HCT116 (cell line): ENCODE results near the gene EPGN. TPM values are rescaled to one million over a fixed set of nuclear protein-coding genes. Genes with fewer than 3 reads are reported as not detected.

Experiments
- ATAC-seq: fragments of 200-7000 bp; cut with Tn5 transposase; 2 replicates; pipeline ENCODE4 v1.9.1; 2020; ENCODE audit warnings: mild to moderate bottlenecking, moderate library complexity
- BruUV-seq: library from RNA; stranded (reverse); fragments of 400-500 nt; replicated peaks from 2 replicates; lab custom pipeline; 2021; lab: Mats Ljungman, UMichigan
- CTCF ChIA-PET: fragments of 300-600 bp; sonication (Branson Sonifier 250); formaldehyde crosslinking; loops from one replicate; lab custom pipeline; 2021; ENCODE audit warnings: antibody characterized with exemption; lab: Charles Lee
- POLR2A ChIA-PET: fragments of 300-600, 350-600 bp; sonication (Branson Sonifier 250); formaldehyde crosslinking; loops from one replicate; lab custom pipeline; 2021; ENCODE audit warnings: antibody characterized with exemption; lab: Charles Lee
- RAD21 ChIA-PET, 2 experiments: fragments of 300-600 bp; sonication (Branson Sonifier 250); formaldehyde crosslinking; loops; one replicate each; lab custom pipeline; 2023; ENCODE audit warnings: low total read pairs in 2 of 2; ENCODE audit not compliant: uncharacterized antibody in 2 of 2, unreplicated experiment in 2 of 2, low non-redundant PET in 1 of 2; lab: Charles Lee
- DNase-seq: peaks from one replicate; pipeline ENCODE4 v3.0.0-alpha.2; 2010; ENCODE audit warnings: low read depth, low spot score
- H2AFZ ChIP-seq: fragments of 200-600 bp; shearing (Covaris generic), sonication (generic); 2 replicates; pipeline ENCODE4 v1.6.1; 2017; ENCODE audit warnings: low read depth, mixed run types, mixed read lengths, antibody characterized with exemption, low read length; ENCODE audit not compliant: poor library complexity, severe bottlenecking
- H3K27ac ChIP-seq: 2 replicates; pipeline ENCODE4 v1.5.1; 2012; ENCODE audit warnings: low read depth, low read length
- H3K27me3 ChIP-seq: fragments of 200-600 bp; sonication (generic); 2 replicates; pipeline ENCODE4 v1.6.1; 2016; ENCODE audit warnings: mixed run types, low read length, mixed read lengths; ENCODE audit not compliant: insufficient read depth
- H3K36me3 ChIP-seq, 2 experiments: fragments of 200-500 bp in 1 of 2; fragments of 200-600 bp in 1 of 2; sonication (Bioruptor generic) in 1 of 2; sonication (generic) in 1 of 2; 2 replicates each; pipeline versions ENCODE4 v1.5.1 to v1.6.1; 2014 to 2016; ENCODE audit warnings: low read length in 2 of 2, inconsistent platforms in 1 of 2, mixed read lengths in 1 of 2, mixed run types in 1 of 2; ENCODE audit not compliant: insufficient read depth in 2 of 2, control insufficient read depth in 1 of 2
- H3K4me1 ChIP-seq, 2 experiments: fragments of 200-600 bp in 1 of 2; sonication (generic) in 1 of 2; 2 replicates each; pipeline versions ENCODE4 v1.5.1 to v1.6.1; 2012 to 2017; ENCODE audit warnings: low read length in 2 of 2, inconsistent platforms in 1 of 2, mild to moderate bottlenecking in 1 of 2, mixed read lengths in 1 of 2, mixed run types in 1 of 2, moderate library complexity in 1 of 2; ENCODE audit not compliant: insufficient read depth in 2 of 2, control insufficient read depth in 1 of 2
- H3K4me2 ChIP-seq: fragments of 200-600 bp; sonication (generic); 2 replicates; pipeline ENCODE4 v1.6.1; 2017; ENCODE audit warnings: mixed run types, low read length, mixed read lengths
- H3K4me3 ChIP-seq, 2 experiments: fragments of 200-600 bp in 1 of 2; sonication (generic) in 1 of 2; replicated peaks in 1 of 2; 2 replicates each; pipeline ENCODE4 v1.5.1; 2011 to 2016; ENCODE audit warnings: low read length in 2 of 2, control low read depth in 1 of 2, low read depth in 1 of 2, mild to moderate bottlenecking in 1 of 2, mixed read lengths in 1 of 2, mixed run types in 1 of 2
- H3K79me2 ChIP-seq: fragments of 200-600 bp; sonication (generic); 2 replicates; pipeline ENCODE4 v1.6.1; 2017; ENCODE audit warnings: mild to moderate bottlenecking, mixed run types, low read length, moderate library complexity, mixed read lengths; ENCODE audit not compliant: insufficient read depth
- H3K9ac ChIP-seq: fragments of 200-600 bp; sonication (generic); 2 replicates; pipeline ENCODE4 v1.6.1; 2016; ENCODE audit warnings: low read length, mixed read lengths
- H3K9me2 ChIP-seq: fragments of 200-600 bp; sonication (generic), shearing (Covaris generic); 2 replicates; pipeline ENCODE4 v1.6.1; 2017; ENCODE audit warnings: mixed run types, mild to moderate bottlenecking, moderate library complexity; ENCODE audit not compliant: insufficient read depth
- H3K9me3 ChIP-seq, 2 experiments: fragments of 200-500 bp in 1 of 2; fragments of 200-600 bp in 1 of 2; sonication (Bioruptor generic) in 1 of 2; sonication (generic) in 1 of 2; 2 replicates each; pipeline ENCODE4 v1.6.1; 2014 to 2017; ENCODE audit warnings: low read length in 2 of 2, mixed read lengths in 2 of 2, inconsistent platforms in 1 of 2, low read depth in 1 of 2, mild to moderate bottlenecking in 1 of 2, mixed run types in 1 of 2, moderate library complexity in 1 of 2; ENCODE audit not compliant: control insufficient read depth in 1 of 2, insufficient read depth in 1 of 2
- H4K20me1 ChIP-seq: fragments of 200-600 bp; sonication (generic), shearing (Covaris generic); 2 replicates; pipeline ENCODE4 v1.6.1; 2017; ENCODE audit warnings: mixed run types, mild to moderate bottlenecking, moderate library complexity; ENCODE audit not compliant: insufficient read depth
- POLR2A ChIP-seq: IDR thresholded peaks from 2 replicates; pipeline ENCODE4 v1.7.0; 2011; ENCODE audit warnings: borderline replicate concordance; ENCODE audit not compliant: insufficient read depth, insufficient read length; ENCODE audit errors: extremely low read depth
- POLR2AphosphoS5 ChIP-seq: IDR thresholded peaks from 2 replicates; pipeline ENCODE4 v1.6.1; 2011; ENCODE audit warnings: mild to moderate bottlenecking, low read depth, low read length, moderate library complexity
- SP1 ChIP-seq: IDR thresholded peaks from 2 replicates; pipeline ENCODE4 v1.6.1; 2012; ENCODE audit warnings: low read depth
- ZFX ChIP-seq: fragments of 450-650 bp; IDR thresholded peaks from 2 replicates; pipeline ENCODE4 v1.6.1; 2017
- ZNF274 ChIP-seq: fragments of 200-500 bp; sonication (Bioruptor generic); IDR thresholded peaks from 2 replicates; pipeline ENCODE4 v1.6.1; 2014; ENCODE audit warnings: mild to moderate bottlenecking, low read depth, low read length, inconsistent platforms
- intact Hi-C: fragments of 100-400 bp; cut with micrococcal nuclease; formaldehyde crosslinking; loops from 2 replicates; pipeline ENCODE4 v1.10.0; 2022
- total RNA-seq: library from RNA; stranded (reverse); gene quantifications from one replicate; pipeline ENCODE4 v1.2.1, GENCODE V29; 2021; ENCODE audit not compliant: unreplicated experiment
- TF ChIP-seq, protein P1 (sequence below): IDR thresholded peaks from 2 replicates; pipeline ENCODE4 v1.6.1; 2012
- TF ChIP-seq, protein P2 (sequence below): IDR thresholded peaks from 2 replicates; pipeline ENCODE4 v1.6.1; 2012
- TF ChIP-seq, protein P3 (sequence below): IDR thresholded peaks from 2 replicates; pipeline ENCODE4 v1.6.1; 2011; ENCODE audit warnings: mild to moderate bottlenecking, low read length, moderate library complexity; ENCODE audit not compliant: insufficient replicate concordance; ENCODE audit errors: extremely low read depth

Gene EPGN
- total RNA-seq, 1 experiment from 2014 or later, result 1.5 TPM

DNA sequence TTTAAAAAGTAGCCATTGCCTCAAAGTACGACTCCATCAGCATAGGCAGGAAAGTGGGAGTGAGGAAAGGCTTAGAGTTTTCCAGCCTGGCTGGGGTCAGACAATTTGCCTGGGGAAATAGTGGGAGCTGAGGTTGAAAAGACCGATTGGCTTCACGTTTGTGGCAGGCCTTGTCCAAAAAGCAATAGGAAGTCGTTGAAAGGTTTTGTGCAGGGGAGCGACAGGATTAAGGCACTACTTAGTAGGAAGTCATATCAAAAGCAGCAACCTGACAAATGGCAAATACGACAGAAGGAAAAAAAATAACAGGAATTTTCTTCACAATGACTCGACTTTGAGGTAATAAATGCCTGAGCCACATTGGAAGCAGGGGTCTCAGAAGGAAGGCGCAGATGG lies 56.0 kb downstream of the EPGN start:
- TF ChIP-seq, protein P1, sequence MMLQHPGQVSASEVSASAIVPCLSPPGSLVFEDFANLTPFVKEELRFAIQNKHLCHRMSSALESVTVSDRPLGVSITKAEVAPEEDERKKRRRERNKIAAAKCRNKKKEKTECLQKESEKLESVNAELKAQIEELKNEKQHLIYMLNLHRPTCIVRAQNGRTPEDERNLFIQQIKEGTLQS, result no peak
- TF ChIP-seq ZFX (peak; percentile 31; the same call in 1 of the 2 replicates), ZNF274 (no peak)
- TF ChIP-seq, protein P2, sequence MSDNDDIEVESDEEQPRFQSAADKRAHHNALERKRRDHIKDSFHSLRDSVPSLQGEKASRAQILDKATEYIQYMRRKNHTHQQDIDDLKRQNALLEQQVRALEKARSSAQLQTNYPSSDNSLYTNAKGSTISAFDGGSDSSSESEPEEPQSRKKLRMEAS, result no peak
- ATAC-seq (peak; percentile 9), DNase-seq (no peak)
- H3K36me3 ChIP-seq, result peaks cover 4 to 37% of the 10 kb centered on the region in 2 experiments; a peak in 2 of 4 replicates
- no peaks in the 10 kb centered on the region for H3K9me2 ChIP-seq
- ChIA-PET CTCF (interaction anchor here (0.8 kb wide), 1 partner anchor 429 kb away, joined by 3 read pairs; no protein-coding TSS in a partner anchor), POLR2A (interaction anchor here (1.0 to 3.7 kb wide), 17 partner anchors 11 to 301 kb away, joined by 3 to 28 read pairs (median 5); partner anchors contain the start of gene AREG), RAD21 (interaction anchor here in 1 of 2 experiments (1.6 kb wide), 1 partner anchor 43 kb away, joined by 4 read pairs; no protein-coding TSS in a partner anchor)
- H2AFZ ChIP-seq, result no peak overlapping the region
- H3K9ac ChIP-seq, result peak overlapping the region; percentile 94
- intact Hi-C loops, result loop anchor here (2.0 kb wide), 1 partner anchor 43 kb away; no protein-coding TSS in a partner anchor
- no peaks in the 10 kb centered on the region for H3K9me3 ChIP-seq
- no peaks in the 10 kb centered on the region for H3K27me3 ChIP-seq
- H3K27ac ChIP-seq, result peak overlapping the region; percentile 94
- H3K4me3 ChIP-seq, result peak overlapping the region; percentile 76 to 91
- H3K79me2 ChIP-seq, result peaks cover 93% of the 10 kb centered on the region
- BruUV-seq, result TSS peak; percentile 76
- peaks cover 47 to 89% of the 10 kb centered on the region in 2 experiments for H3K4me1 ChIP-seq
- peaks cover 8% of the 10 kb centered on the region; the same call in 1 of the 2 replicates for H4K20me1 ChIP-seq
- H3K4me2 ChIP-seq, result peak overlapping the region; percentile 84

DNA sequence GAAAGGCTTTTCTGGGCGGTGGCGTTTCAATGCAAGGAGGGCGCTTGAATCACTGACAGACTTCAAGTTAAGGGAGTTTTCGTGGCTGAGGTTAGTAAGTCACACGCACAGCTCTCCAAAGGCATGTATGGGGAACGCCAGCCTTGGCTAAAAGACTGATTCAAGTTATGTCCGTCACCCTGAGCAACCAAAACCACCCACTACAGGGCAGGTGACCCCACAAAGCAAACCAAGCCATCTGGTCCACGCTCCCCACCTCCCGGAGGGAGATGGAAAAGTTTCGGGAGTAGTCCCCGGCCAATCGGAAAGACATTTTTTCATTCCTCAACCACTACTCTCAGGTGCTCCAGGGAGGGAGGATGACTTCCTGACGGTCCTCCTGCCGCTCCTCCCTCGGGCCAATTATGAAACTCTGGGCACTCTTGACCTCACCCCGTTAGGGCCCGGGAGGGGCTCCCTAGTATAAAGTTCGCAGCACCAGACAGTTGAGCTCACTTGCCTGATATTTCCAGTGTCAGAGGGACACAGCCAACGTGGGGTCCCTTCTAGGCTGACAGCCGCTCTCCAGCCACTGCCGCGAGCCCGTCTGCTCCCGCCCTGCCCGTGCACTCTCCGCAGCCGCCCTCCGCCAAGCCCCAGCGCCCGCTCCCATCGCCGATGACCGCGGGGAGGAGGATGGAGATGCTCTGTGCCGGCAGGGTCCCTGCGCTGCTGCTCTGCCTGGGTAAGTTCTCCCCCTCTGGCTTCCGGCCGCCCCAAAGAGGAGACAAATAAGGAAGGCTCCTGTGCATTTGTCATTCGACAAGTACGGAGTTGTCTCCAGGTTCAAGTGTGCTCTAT lies 56.6 kb downstream of the EPGN start, which contains the start of gene EREG:
Gene EREG, plus strand, starts transcription at position 494 of the 840 bp plus-strand sequence. Its CDS starts 164 bp downstream, at position 658.
- Histone ChIP-seq H3K9me2 (no peaks in the 10 kb centered on the region), H3K9me3 (no peaks in the 10 kb centered on the region), H2AFZ (no peak within 1 kb of the TSS), H3K79me2 (peaks cover 95% of the 10 kb centered on the region), H3K27ac (peak within 1 kb of the TSS; percentile 94), H4K20me1 (peaks cover 8% of the 10 kb centered on the region; the same call in 1 of the 2 replicates)
- CTCF ChIA-PET, result interaction anchor here (0.8 kb wide), 1 partner anchor 429 kb away, joined by 3 read pairs; no protein-coding TSS in a partner anchor
- no TSS peak for BruUV-seq
- TF ChIP-seq, protein P3, sequence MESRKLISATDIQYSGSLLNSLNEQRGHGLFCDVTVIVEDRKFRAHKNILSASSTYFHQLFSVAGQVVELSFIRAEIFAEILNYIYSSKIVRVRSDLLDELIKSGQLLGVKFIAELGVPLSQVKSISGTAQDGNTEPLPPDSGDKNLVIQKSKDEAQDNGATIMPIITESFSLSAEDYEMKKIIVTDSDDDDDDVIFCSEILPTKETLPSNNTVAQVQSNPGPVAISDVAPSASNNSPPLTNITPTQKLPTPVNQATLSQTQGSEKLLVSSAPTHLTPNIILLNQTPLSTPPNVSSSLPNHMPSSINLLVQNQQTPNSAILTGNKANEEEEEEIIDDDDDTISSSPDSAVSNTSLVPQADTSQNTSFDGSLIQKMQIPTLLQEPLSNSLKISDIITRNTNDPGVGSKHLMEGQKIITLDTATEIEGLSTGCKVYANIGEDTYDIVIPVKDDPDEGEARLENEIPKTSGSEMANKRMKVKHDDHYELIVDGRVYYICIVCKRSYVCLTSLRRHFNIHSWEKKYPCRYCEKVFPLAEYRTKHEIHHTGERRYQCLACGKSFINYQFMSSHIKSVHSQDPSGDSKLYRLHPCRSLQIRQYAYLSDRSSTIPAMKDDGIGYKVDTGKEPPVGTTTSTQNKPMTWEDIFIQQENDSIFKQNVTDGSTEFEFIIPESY, result peak; percentile 68
- TF ChIP-seq ZFX, result no peak
- peak; percentile 76 for TF ChIP-seq POLR2A
- peak; percentile 98 for TF ChIP-seq POLR2AphosphoS5
- TF ChIP-seq SP1, result no peak
- TF ChIP-seq, all 23 proteins: peak for 3
- Histone ChIP-seq H3K9ac (peak within 1 kb of the TSS; percentile 94), H3K4me3 (peak within 1 kb of the TSS; percentile 76 to 91), H3K36me3 (peaks cover 7 to 40% of the 10 kb centered on the region in 2 experiments; a peak in 3 of 4 replicates), H3K4me2 (peak within 1 kb of the TSS; percentile 84), H3K4me1 (peaks cover 50 to 89% of the 10 kb centered on the region in 2 experiments), H3K27me3 (no peaks in the 10 kb centered on the region)
- RAD21 ChIA-PET, result interaction anchor here in 1 of 2 experiments (0.9 to 1.6 kb wide), 2 partner anchors 44 to 258 kb away, joined by 3 to 4 read pairs; no protein-coding TSS in a partner anchor
- peak; percentile 71 for ATAC-seq
- intact Hi-C loops, result loop anchor here (2.0 kb wide), 1 partner anchor 44 kb away; no protein-coding TSS in a partner anchor
- peak; percentile 74 for DNase-seq
- POLR2A ChIA-PET, result interaction anchor here (1.0 to 3.7 kb wide), 16 partner anchors 12 to 301 kb away, joined by 3 to 28 read pairs (median 5); partner anchors contain the start of gene AREG
